WTC11 (cell line): Measurements from ENCODE around the gene HBM. TPM values are rescaled to one million over a fixed set of nuclear protein-coding genes. Genes with fewer than 3 reads are reported as not detected.

Source experiments
- ATAC-seq: fragments of 200-7000 bp; cut with Tn5 transposase; 2 replicates; pipeline ENCODE4 v1.10.0; 2021; ENCODE audit warnings: mild to moderate bottlenecking, moderate library complexity
- CTCF ChIA-PET: fragments of 300-600 bp; sonication (Branson Sonifier 250); formaldehyde crosslinking; loops from one replicate; lab custom pipeline; 2021; ENCODE audit warnings: antibody characterized with exemption; lab: Charles Lee
- POLR2A ChIA-PET: fragments of 350-600 bp; sonication (Branson Sonifier 250); formaldehyde crosslinking; loops from one replicate; lab custom pipeline; 2021; ENCODE audit warnings: antibody characterized with exemption; lab: Charles Lee
- DNase-seq: peaks from one replicate; pipeline ENCODE4 v3.0.0; 2021; ENCODE audit warnings: low spot score
- H3K27ac Mint-ChIP-seq: 2 replicates; pipeline ENCODE4 v1.8.0; 2021; ENCODE audit warnings: mixed read lengths
- H3K27me3 Mint-ChIP-seq: 2 replicates; pipeline ENCODE4 v1.8.0; 2021; ENCODE audit warnings: low read depth, mild to moderate bottlenecking, moderate library complexity, mixed read lengths
- H3K36me3 Mint-ChIP-seq: 2 replicates; pipeline ENCODE4 v1.8.0; 2021; ENCODE audit warnings: mixed read lengths
- H3K4me1 Mint-ChIP-seq: 2 replicates; pipeline ENCODE4 v1.8.0; 2022; ENCODE audit warnings: mixed read lengths
- H3K4me3 Mint-ChIP-seq: 2 replicates; pipeline ENCODE4 v1.8.0; 2021; ENCODE audit warnings: mild to moderate bottlenecking, moderate library complexity, mixed read lengths
- H3K9me3 Mint-ChIP-seq: 2 replicates; pipeline ENCODE4 v1.8.0; 2021; ENCODE audit warnings: mixed read lengths
- CREB1 ChIP-seq: sonication (generic); formaldehyde crosslinking; IDR thresholded peaks from 2 replicates; pipeline ENCODE4 v1.8.0; 2023; ENCODE audit warnings: mild to moderate bottlenecking, missing genetic modification reagents
- ESRRA ChIP-seq: sonication (generic); formaldehyde crosslinking; IDR thresholded peaks from 2 replicates; pipeline ENCODE4 v1.8.1; 2022; ENCODE audit warnings: mild to moderate bottlenecking, missing genetic modification reagents, borderline replicate concordance
- HMGA2 ChIP-seq: fragments of 250-450 bp; sonication (Bioruptor Pico); IDR thresholded peaks from 2 replicates; pipeline ENCODE4 v1.4.0; 2021; ENCODE audit warnings: mild to moderate bottlenecking, moderate library complexity
- MXD4 ChIP-seq: fragments of 250-450 bp; sonication (Bioruptor Pico); IDR thresholded peaks from 2 replicates; pipeline ENCODE4 v1.8.0; 2021; ENCODE audit warnings: mild to moderate bottlenecking, moderate library complexity, borderline replicate concordance
- NFE2L1 ChIP-seq: sonication (generic); formaldehyde crosslinking; IDR thresholded peaks from 2 replicates; pipeline ENCODE4 v1.8.1; 2023; ENCODE audit warnings: missing genetic modification reagents
- SP1 ChIP-seq: sonication (generic); formaldehyde crosslinking; conservative IDR thresholded peaks from 2 replicates; pipeline ENCODE4 v1.8.1; 2022; ENCODE audit warnings: missing genetic modification reagents
- ZBTB21 ChIP-seq: sonication (generic); formaldehyde crosslinking; IDR thresholded peaks from 2 replicates; pipeline ENCODE4 v1.8.1; 2023; ENCODE audit warnings: mild to moderate bottlenecking, missing genetic modification reagents, borderline replicate concordance
- ZNF416 ChIP-seq: fragments of 250-450 bp; sonication (Bioruptor Pico); IDR thresholded peaks from 2 replicates; pipeline ENCODE4 v1.9.0; 2021; ENCODE audit warnings: mild to moderate bottlenecking, inconsistent platforms
- total RNA-seq: library from RNA; stranded (reverse); gene quantifications from 3 replicates; pipeline ENCODE4 v1.2.3, GENCODE V29; 2021
- TF ChIP-seq, protein P1 (sequence below): sonication (generic); formaldehyde crosslinking; IDR thresholded peaks from 2 replicates; pipeline ENCODE4 v1.8.1; 2023; ENCODE audit warnings: mild to moderate bottlenecking, missing genetic modification reagents
- TF ChIP-seq, protein P2 (sequence below): sonication (generic); formaldehyde crosslinking; IDR thresholded peaks from 2 replicates; pipeline ENCODE4 v1.8.1; 2023; ENCODE audit warnings: mild to moderate bottlenecking, missing genetic modification reagents
- TF ChIP-seq, protein P3 (sequence below): sonication (generic); formaldehyde crosslinking; IDR thresholded peaks from 2 replicates; pipeline ENCODE4 v1.8.1; 2022; ENCODE audit warnings: low read depth, missing genetic modification reagents, borderline replicate concordance
- TF ChIP-seq, protein P4 (sequence below): sonication (generic); formaldehyde crosslinking; IDR thresholded peaks from 2 replicates; pipeline ENCODE4 v1.8.1; 2023; ENCODE audit warnings: mild to moderate bottlenecking, missing genetic modification reagents, moderate library complexity
- TF ChIP-seq, protein P5 (sequence below): fragments of 250-450 bp; sonication (Bioruptor Pico); conservative IDR thresholded peaks from 2 replicates; pipeline ENCODE4 v1.9.0; 2021; ENCODE audit warnings: mild to moderate bottlenecking
- TF ChIP-seq, protein P6 (sequence below): fragments of 250-450 bp; sonication (Bioruptor Pico); IDR thresholded peaks from 2 replicates; pipeline ENCODE4 v1.9.0; 2021; ENCODE audit warnings: mild to moderate bottlenecking, borderline replicate concordance

The HBM gene
- total RNA-seq, 1 experiment from 2014 or later, result not detected

DNA sequence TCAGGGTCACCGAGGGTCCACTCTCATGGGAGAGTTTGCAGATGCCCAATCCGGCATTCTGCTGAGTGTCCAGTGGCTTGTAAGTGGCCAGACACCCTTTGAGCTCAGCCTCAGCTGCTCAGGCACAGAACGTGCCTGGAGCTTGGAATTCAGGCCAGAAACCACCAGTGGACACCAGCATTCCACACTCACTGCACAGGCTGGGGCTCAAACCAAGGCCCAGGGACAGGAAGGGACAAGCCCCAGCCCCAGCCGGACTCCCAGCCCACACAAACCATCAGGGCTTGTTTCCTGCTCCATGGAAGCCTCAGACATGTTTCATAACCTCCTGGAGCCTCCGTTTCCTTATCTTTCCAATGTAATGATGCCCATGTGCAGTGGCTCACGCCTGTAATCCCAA, 22.3 kb upstream of the HBM start:
- Mint-ChIP-seq H3K36me3 (no peaks in the 10 kb centered on the region), H3K4me1 (no peaks in the 10 kb centered on the region), H3K9me3 (peaks cover 5% of the 10 kb centered on the region; the same call in 1 of the 2 replicates), H3K27me3 (peaks cover 36% of the 10 kb centered on the region)
- no peak for DNase-seq
- no peak for ATAC-seq
- TF ChIP-seq, protein P1, sequence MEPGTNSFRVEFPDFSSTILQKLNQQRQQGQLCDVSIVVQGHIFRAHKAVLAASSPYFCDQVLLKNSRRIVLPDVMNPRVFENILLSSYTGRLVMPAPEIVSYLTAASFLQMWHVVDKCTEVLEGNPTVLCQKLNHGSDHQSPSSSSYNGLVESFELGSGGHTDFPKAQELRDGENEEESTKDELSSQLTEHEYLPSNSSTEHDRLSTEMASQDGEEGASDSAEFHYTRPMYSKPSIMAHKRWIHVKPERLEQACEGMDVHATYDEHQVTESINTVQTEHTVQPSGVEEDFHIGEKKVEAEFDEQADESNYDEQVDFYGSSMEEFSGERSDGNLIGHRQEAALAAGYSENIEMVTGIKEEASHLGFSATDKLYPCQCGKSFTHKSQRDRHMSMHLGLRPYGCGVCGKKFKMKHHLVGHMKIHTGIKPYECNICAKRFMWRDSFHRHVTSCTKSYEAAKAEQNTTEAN (CRISPR knock-in tag), result no peak
- TF ChIP-seq, protein P2, sequence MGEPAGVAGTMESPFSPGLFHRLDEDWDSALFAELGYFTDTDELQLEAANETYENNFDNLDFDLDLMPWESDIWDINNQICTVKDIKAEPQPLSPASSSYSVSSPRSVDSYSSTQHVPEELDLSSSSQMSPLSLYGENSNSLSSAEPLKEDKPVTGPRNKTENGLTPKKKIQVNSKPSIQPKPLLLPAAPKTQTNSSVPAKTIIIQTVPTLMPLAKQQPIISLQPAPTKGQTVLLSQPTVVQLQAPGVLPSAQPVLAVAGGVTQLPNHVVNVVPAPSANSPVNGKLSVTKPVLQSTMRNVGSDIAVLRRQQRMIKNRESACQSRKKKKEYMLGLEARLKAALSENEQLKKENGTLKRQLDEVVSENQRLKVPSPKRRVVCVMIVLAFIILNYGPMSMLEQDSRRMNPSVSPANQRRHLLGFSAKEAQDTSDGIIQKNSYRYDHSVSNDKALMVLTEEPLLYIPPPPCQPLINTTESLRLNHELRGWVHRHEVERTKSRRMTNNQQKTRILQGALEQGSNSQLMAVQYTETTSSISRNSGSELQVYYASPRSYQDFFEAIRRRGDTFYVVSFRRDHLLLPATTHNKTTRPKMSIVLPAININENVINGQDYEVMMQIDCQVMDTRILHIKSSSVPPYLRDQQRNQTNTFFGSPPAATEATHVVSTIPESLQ (CRISPR knock-in tag), result no peak
- TF ChIP-seq, protein P3, sequence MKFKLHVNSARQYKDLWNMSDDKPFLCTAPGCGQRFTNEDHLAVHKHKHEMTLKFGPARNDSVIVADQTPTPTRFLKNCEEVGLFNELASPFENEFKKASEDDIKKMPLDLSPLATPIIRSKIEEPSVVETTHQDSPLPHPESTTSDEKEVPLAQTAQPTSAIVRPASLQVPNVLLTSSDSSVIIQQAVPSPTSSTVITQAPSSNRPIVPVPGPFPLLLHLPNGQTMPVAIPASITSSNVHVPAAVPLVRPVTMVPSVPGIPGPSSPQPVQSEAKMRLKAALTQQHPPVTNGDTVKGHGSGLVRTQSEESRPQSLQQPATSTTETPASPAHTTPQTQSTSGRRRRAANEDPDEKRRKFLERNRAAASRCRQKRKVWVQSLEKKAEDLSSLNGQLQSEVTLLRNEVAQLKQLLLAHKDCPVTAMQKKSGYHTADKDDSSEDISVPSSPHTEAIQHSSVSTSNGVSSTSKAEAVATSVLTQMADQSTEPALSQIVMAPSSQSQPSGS (CRISPR knock-in tag), result no peak
- TF ChIP-seq MXD4 (CRISPR knock-in tag) (no peak), ZNF416 (no peak), ESRRA (no peak), HMGA2 (no peak), CREB1 (CRISPR knock-in tag) (no peak), ZBTB21 (CRISPR knock-in tag) (no peak), NFE2L1 (CRISPR knock-in tag) (no peak), SP1 (CRISPR knock-in tag) (no peak)
- TF ChIP-seq, protein P4, sequence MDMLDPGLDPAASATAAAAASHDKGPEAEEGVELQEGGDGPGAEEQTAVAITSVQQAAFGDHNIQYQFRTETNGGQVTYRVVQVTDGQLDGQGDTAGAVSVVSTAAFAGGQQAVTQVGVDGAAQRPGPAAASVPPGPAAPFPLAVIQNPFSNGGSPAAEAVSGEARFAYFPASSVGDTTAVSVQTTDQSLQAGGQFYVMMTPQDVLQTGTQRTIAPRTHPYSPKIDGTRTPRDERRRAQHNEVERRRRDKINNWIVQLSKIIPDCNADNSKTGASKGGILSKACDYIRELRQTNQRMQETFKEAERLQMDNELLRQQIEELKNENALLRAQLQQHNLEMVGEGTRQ, result no peak
- TF ChIP-seq, protein P5, sequence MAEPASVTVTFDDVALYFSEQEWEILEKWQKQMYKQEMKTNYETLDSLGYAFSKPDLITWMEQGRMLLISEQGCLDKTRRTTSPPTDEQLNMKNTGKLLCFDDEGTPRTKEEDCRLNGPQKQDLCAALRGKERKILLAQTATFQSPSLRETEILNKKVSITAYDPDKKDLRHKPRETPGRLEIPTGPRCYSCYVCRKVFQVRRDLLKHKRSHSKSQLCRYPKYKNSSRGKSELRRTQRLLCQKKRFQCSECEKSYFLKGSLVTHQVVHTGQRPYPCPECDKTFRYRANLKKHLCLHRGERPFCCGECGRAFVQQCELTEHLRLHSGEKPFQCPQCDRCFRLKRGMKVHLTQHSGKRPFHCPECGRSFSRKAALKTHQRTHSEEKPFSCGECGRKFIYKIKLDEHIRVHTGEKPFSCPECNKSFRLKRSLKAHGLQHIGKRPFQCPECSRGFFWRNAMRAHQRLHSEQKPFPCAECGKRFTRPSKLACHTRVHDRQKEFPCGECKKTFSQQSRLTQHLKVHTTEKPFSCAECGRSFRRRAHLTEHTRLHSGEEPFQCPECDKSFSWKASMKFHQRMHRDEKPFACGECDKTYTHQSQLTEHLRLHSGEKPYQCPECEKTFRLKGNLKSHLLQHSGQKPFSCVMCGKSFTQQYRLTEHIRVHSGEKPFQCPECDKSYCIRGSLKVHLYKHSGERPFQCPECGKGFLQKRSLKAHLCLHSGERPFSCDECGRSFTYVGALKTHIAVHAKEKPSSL (CRISPR knock-in tag), result no peak
- TF ChIP-seq, protein P6, sequence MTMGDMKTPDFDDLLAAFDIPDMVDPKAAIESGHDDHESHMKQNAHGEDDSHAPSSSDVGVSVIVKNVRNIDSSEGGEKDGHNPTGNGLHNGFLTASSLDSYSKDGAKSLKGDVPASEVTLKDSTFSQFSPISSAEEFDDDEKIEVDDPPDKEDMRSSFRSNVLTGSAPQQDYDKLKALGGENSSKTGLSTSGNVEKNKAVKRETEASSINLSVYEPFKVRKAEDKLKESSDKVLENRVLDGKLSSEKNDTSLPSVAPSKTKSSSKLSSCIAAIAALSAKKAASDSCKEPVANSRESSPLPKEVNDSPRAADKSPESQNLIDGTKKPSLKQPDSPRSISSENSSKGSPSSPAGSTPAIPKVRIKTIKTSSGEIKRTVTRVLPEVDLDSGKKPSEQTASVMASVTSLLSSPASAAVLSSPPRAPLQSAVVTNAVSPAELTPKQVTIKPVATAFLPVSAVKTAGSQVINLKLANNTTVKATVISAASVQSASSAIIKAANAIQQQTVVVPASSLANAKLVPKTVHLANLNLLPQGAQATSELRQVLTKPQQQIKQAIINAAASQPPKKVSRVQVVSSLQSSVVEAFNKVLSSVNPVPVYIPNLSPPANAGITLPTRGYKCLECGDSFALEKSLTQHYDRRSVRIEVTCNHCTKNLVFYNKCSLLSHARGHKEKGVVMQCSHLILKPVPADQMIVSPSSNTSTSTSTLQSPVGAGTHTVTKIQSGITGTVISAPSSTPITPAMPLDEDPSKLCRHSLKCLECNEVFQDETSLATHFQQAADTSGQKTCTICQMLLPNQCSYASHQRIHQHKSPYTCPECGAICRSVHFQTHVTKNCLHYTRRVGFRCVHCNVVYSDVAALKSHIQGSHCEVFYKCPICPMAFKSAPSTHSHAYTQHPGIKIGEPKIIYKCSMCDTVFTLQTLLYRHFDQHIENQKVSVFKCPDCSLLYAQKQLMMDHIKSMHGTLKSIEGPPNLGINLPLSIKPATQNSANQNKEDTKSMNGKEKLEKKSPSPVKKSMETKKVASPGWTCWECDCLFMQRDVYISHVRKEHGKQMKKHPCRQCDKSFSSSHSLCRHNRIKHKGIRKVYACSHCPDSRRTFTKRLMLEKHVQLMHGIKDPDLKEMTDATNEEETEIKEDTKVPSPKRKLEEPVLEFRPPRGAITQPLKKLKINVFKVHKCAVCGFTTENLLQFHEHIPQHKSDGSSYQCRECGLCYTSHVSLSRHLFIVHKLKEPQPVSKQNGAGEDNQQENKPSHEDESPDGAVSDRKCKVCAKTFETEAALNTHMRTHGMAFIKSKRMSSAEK (CRISPR knock-in tag), result no peak
- TF ChIP-seq, all 79 proteins: peak for 0
- Mint-ChIP-seq H3K27ac (no peak overlapping the region), H3K4me3 (no peak overlapping the region)
- CTCF ChIA-PET, result interaction anchor here (2.1 kb wide), 1 partner anchor 47 kb away, joined by 6 read pairs; no protein-coding TSS in a partner anchor
- POLR2A ChIA-PET, result no interaction called here
